NCI-H524 treated with DMSO at 0.1 percent for 48 hours (cell line): Measurements from ENCODE around the gene PRKN.

Experiments
- DNase-seq: peaks from one replicate; lab custom pipeline; 2025; lab: John Stamatoyannopoulos, UW

PRKN gene

GRCh38 chr6:161411265-161411944 is 1316.2 kb downstream of the PRKN start:
- no peak for DNase-seq

DNA sequence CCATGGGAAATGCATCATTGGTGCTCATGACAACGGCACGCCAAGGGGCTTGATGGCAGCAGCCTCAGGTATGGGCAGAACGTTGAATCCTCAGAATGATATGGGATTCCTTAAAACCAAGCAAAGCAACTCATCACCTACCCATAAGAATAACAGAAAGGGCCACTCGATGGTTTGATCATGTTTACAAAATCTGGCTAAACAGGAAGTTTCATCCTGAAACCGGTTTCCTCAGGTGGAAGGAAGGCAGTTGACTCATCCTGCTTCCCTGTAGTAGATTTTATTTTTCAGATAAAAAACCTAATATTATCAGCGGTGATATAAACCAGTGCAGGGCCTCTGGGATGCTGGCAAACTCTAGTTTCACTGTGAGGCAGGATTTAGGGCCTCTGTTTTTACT is 1316.8 kb downstream of the PRKN start:
- no peak for DNase-seq

GRCh38 chr6:161410076-161410475 is 1317.5 kb downstream of the PRKN start:
- no peak for DNase-seq

GRCh38 chr6:161409353-161409752 is 1318.2 kb downstream of the PRKN start:
- DNase-seq: no peak

DNA sequence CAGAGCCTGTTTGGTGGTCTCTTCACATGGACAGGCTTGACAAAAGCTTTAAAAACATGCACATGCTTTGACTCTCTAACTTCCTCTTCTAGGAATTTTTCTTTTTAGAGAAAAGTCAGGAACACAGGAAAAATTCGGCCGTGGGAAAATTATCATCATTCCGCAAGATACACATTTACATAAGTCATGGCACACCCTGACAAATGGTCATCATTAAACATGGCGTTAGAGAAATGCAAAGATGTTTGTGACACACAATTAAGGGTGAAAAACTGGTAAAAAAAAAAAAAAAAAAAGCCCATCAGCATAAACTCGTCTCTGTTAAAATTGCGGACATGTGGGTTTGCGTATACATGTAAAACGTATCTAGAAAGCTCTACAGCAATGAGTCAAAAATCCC is 1319.5 kb downstream of the PRKN start:
- no peak for DNase-seq

DNA sequence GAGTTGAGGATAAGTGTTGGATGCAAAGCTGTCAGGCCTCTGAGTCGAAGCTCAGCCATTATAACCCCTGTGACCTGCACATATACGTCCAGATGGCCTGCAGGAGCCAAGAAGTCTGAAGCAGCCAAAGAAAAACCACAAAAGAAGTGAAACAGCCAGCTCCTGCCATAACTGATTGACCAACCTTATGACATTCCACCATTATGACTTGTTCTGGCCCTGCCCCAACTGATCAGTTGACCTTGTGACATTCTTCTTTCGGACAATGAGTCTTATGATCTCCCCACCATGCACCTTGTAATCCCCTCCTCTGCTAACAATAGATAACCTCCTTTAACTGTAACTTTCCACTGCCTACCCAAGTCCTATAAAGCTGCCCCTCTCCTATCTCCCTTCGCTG is 1320.0 kb downstream of the PRKN start:
- DNase-seq: no peak

DNA sequence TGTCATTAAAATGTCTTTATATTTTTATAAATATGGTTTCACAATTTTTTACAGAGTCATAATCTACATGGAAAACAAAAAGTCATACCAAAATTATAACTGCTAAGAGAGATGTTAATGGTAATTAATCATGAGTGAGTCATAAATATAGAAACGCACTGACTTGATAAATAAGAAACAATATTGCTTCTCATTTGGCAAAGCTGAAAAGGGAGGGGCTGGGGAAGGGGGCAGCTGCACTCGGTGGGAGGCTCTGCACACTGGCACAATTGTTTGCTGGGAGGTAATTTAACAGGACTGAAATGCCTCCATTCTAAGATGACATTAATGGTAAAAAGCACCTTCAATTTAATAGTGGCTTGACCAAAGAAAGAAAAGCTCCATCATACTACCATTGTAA is 1320.5 kb downstream of the PRKN start:
- DNase-seq: no peak

GRCh38 chr6:161406646-161407045 is 1320.9 kb downstream of the PRKN start:
- DNase-seq: no peak

GRCh38 chr6:161405418-161405817 is 1322.1 kb downstream of the PRKN start:
- DNase-seq: no peak

- no peak for DNase-seq
These were observed 1323.8 kb downstream of the PRKN start for GRCh38 chr6:161403717-161404116.

DNA sequence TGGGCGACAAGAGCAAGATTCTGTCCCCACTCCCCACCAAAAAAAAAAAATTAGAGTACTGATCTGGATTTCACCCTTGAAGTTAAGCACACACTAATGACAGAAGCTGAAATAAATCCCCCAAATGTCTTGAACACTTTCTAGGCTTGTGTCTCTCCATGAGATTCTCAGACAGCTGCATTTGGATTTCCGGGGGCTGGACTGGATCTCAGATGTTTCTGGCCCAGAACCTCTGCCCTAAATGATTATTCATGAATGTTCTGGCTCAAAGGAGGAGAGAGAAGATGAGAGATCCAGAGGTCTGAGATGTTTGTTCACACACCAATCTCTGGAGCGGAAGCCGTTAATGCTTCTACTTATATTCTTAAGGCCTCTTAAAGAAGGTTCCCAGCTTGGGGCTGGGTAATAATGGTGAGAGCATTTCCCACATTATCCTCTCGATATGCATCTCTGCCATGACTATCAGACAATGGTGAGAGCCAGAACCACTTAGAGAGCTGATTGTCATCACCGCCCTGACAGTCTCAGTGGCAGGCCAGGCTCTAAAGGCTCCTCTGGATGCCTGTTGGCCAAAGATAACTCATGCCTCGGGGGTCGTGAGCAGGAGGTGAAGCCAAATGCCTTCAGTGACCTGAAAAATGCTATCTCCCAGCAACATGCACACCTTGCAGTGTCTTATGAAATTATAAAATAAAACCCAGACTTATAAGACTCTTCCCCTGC is 1325.8 kb downstream of the PRKN start:
- DNase-seq: no peak

GRCh38 chr6:161400671-161401070 is 1326.9 kb downstream of the PRKN start:
- no peak for DNase-seq

DNA sequence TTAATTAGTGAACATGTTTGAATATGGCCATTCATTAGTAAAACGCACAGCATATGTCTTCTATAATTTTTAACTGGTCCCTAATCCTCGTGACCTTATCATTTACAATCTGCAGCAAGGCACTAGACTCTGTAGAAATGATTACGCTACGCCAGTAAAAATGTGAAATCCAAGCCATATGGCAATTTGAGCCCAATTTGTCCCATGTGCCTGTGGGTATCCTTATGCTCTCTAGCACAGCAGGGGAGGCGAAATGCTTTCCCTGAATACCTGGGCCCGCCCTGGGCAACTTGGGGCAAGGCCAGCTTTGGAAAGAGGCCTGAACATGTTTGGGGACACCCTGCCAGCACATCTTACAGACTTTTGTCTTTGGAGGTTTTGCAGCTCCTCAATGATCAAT is 1331.0 kb downstream of the PRKN start:
- DNase-seq: peak; percentile 89

- no peak for DNase-seq
These were observed 1331.8 kb downstream of the PRKN start for GRCh38 chr6:161395716-161396231.

GRCh38 chr6:161394437-161394836 is 1333.1 kb downstream of the PRKN start:
- no peak for DNase-seq

DNA sequence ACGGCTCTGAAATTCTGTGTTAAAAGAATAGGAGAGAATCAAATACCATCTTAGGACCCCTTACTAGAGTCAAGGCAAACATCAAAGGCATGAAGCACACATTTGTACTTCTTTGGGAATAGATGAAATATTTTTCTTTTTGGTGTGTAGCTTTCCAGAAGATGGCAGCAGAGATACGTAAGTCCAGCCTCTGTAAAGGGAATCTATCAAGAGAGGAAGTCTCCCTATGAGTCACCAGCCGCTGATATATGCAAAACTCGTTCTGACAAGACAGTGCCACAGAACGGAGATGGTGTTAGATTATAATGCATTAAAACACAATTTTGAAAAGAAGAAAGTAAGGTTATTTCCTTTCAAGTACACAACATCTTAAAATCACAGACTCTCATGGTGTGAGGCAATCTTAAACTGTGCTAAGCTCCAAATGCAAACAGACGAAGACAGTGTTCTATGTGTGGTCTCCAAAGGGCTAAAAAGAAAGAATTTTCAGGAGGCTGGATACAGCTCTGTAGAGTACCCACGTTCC is 1333.7 kb downstream of the PRKN start:
- DNase-seq: peak; percentile 63

- no peak for DNase-seq
These were observed 1334.3 kb downstream of the PRKN start for GRCh38 chr6:161393292-161393691.

- DNase-seq: no peak
These were observed 1337.8 kb downstream of the PRKN start for GRCh38 chr6:161389756-161390155.

DNA sequence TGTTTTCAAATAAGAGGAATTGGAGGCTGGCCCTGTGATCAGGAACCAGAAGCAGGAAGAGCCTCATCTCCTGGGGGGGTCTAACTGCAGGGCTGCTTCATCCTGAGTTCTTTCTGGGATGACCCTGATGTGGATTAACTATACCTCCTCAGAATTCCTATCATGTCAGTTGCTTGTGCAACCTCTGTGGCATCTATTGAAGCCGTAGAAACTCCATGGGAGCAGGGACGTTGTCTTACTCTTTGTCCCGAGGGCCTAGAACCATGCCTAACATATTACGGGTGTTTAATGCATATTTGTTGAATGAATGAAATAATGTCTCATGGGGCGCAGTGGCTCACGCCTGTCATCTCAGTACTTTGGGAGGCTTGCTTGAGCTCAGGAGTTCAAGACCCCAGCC is 1343.6 kb downstream of the PRKN start:
- DNase-seq: no peak

DNA sequence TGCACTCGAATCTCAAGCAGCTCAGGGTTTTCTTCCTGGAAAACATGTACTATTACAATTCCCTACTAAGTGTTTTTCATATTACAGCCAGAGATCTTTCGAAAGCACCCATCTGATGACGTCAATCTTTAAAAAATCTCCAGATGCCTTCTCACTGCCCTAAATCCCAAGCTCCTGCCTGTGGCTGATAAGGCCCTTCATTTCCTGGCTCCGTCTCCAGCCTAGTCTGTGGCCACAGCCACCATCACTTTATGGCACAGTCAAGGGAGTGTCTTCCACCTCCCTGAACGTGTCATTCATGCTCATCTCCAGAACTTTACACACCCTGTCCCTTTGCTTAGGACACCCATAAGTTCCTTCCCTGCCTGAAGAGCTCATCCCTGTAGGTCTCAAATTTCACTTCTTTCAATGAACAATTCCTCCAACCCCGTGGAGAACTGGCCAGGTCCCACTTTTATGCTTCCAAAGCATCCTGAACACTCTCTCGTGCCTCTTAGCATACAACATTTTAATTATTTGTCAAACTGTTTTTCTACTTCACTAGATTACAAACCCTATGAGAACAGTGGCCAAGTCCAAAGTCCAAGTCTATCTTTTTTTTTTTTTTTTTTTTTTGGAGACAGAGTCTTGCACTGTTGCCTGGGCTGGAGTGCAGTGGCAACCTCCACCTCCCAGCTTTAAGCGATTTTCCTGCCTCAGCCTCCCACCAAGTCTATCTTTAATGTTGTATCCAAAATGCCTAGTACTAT is 1347.6 kb downstream of the PRKN start:
- DNase-seq: no peak

- DNase-seq: no peak
These were observed 1349.5 kb downstream of the PRKN start for GRCh38 chr6:161378115-161378514.

- DNase-seq: no peak
These were observed 1350.5 kb downstream of the PRKN start for GRCh38 chr6:161377116-161377515.

GRCh38 chr6:161376367-161376766 is 1351.2 kb downstream of the PRKN start:
- DNase-seq: no peak
